GM23338 (cell line): ENCODE results near the gene NID2. TPM values are rescaled to one million over a fixed set of nuclear protein-coding genes. Genes with fewer than 3 reads are reported as not detected.
A peak's percentile ranks its signal among the peaks of the same experiment; 100 is the strongest.

Experiments
- ATAC-seq: fragments of 200-7000 bp; cut with Tn5 transposase; 3 replicates; pipeline ENCODE4 v1.9.1; 2020
- DNase-seq: peaks from one replicate; pipeline ENCODE4 v3.0.0-alpha.2; 2015; ENCODE audit warnings: low spot score
- H2AFZ ChIP-seq: fragments of 200-600 bp; sonication (generic); 2 replicates; pipeline ENCODE4 v1.8.0; 2016; ENCODE audit warnings: antibody characterized with exemption, mild to moderate bottlenecking, moderate library complexity
- H3F3A ChIP-seq: fragments of 200-600 bp; sonication (generic); replicated peaks from 2 replicates; pipeline ENCODE4 v1.8.0; 2017; ENCODE audit warnings: antibody characterized with exemption, mixed run types, low read depth
- H3K27ac ChIP-seq: fragments of 200-600 bp; sonication (generic); 2 replicates; pipeline ENCODE4 v1.6.1; 2016; ENCODE audit warnings: low read depth
- H3K27me3 ChIP-seq: fragments of 200-600 bp; sonication (generic); 2 replicates; pipeline ENCODE4 v1.8.0; 2016; ENCODE audit warnings: mild to moderate bottlenecking, mixed run types, moderate library complexity; ENCODE audit not compliant: insufficient read depth
- H3K36me3 ChIP-seq: fragments of 200-600 bp; sonication (generic); 2 replicates; pipeline ENCODE4 v1.8.0; 2016; ENCODE audit warnings: mild to moderate bottlenecking; ENCODE audit not compliant: insufficient read depth
- H3K4me1 ChIP-seq: fragments of 200-600 bp; sonication (generic); 2 replicates; pipeline ENCODE4 v1.8.0; 2016; ENCODE audit warnings: mild to moderate bottlenecking, moderate library complexity; ENCODE audit not compliant: insufficient read depth
- H3K4me2 ChIP-seq: fragments of 200-600 bp; sonication (generic); 2 replicates; pipeline ENCODE4 v1.7.1; 2017; ENCODE audit warnings: mixed run types
- H3K4me3 ChIP-seq: fragments of 200-600 bp; sonication (generic); 2 replicates; pipeline ENCODE4 v1.6.1; 2016; ENCODE audit warnings: mixed run types
- H3K79me2 ChIP-seq: fragments of 200-600 bp; sonication (generic); replicated peaks from 2 replicates; pipeline ENCODE4 v1.8.0; 2017; ENCODE audit warnings: mild to moderate bottlenecking; ENCODE audit not compliant: insufficient read depth
- H3K9me2 ChIP-seq: fragments of 200-600 bp; sonication (generic); 2 replicates; pipeline ENCODE4 v1.8.0; 2017; ENCODE audit not compliant: insufficient read depth
- H4K20me1 ChIP-seq: fragments of 200-600 bp; sonication (generic); replicated peaks from 2 replicates; pipeline ENCODE4 v1.8.0; 2017; ENCODE audit warnings: mild to moderate bottlenecking; ENCODE audit not compliant: insufficient read depth
- H3K27ac Mint-ChIP-seq: 2 replicates; pipeline ENCODE4 v1.8.0; 2020; ENCODE audit warnings: inconsistent platforms, mild to moderate bottlenecking, moderate library complexity, mixed read lengths
- H3K27me3 Mint-ChIP-seq: 3 replicates; pipeline ENCODE4 v1.8.0; 2022; ENCODE audit warnings: low read depth, mild to moderate bottlenecking, moderate library complexity, mixed read lengths, inconsistent platforms; ENCODE audit not compliant: insufficient read depth, poor library complexity
- H3K36me3 Mint-ChIP-seq: 3 replicates; pipeline ENCODE4 v1.8.0; 2021; ENCODE audit warnings: low read depth, mild to moderate bottlenecking, inconsistent platforms, moderate library complexity, mixed read lengths
- H3K4me1 Mint-ChIP-seq: 3 replicates; pipeline ENCODE4 v1.8.0; 2020; ENCODE audit warnings: mild to moderate bottlenecking, inconsistent platforms, mixed read lengths
- H3K4me3 Mint-ChIP-seq: 3 replicates; pipeline ENCODE4 v1.8.0; 2021; ENCODE audit warnings: moderate library complexity, mild to moderate bottlenecking, inconsistent platforms, mixed read lengths
- H3K9me3 Mint-ChIP-seq: 3 replicates; pipeline ENCODE4 v1.8.0; 2020; ENCODE audit warnings: moderate library complexity, mild to moderate bottlenecking, inconsistent platforms, mixed read lengths
- EZH2 ChIP-seq: fragments of 200-600 bp; sonication (generic); IDR thresholded peaks from one replicate; pipeline ENCODE4 v1.8.0; 2017; ENCODE audit warnings: antibody characterized with exemption, mild to moderate bottlenecking, low read depth; ENCODE audit not compliant: unreplicated experiment
- EZH2phosphoT487 ChIP-seq: fragments of 200-600 bp; sonication (generic); IDR thresholded peaks from one replicate; pipeline ENCODE4 v1.8.1; 2018; ENCODE audit warnings: antibody characterized with exemption; ENCODE audit not compliant: unreplicated experiment
- JUNB ChIP-seq: IDR thresholded peaks from one replicate; pipeline ENCODE4 v1.6.1; 2016; ENCODE audit warnings: antibody characterized with exemption; ENCODE audit not compliant: unreplicated experiment
- NANOG ChIP-seq: IDR thresholded peaks from 2 replicates; pipeline ENCODE4 v1.6.1; 2016; ENCODE audit warnings: antibody characterized with exemption, borderline replicate concordance
- POLR2AphosphoS5 ChIP-seq: IDR thresholded peaks from 2 replicates; pipeline ENCODE4 v1.6.1; 2016; ENCODE audit warnings: antibody characterized with exemption, low read depth
- STAT1 ChIP-seq: IDR thresholded peaks from one replicate; pipeline ENCODE4 v1.6.1; 2016; ENCODE audit warnings: antibody characterized with exemption; ENCODE audit not compliant: unreplicated experiment
- ZNF114 ChIP-seq: fragments of 250-450 bp; sonication (Bioruptor Pico); IDR thresholded peaks from 2 replicates; pipeline ENCODE4 v1.5.0; 2020; ENCODE audit warnings: mild to moderate bottlenecking, moderate library complexity
- ZNF331 ChIP-seq: fragments of 250-450 bp; sonication (Bioruptor Pico); IDR thresholded peaks from 2 replicates; pipeline ENCODE4 v1.5.0; 2020; ENCODE audit warnings: low read depth, mild to moderate bottlenecking, moderate library complexity
- polyA plus RNA-seq: library from polyadenylated mRNA; unstranded; fragments of >200 nt; fragmentation: Nextera tagmentation; extraction: Ambion mirVana; gene quantifications from 2 replicates; pipeline ENCODE4 v1.2.1, GENCODE V29; 2016
- total RNA-seq: library from RNA; depleted of rRNA; stranded (reverse); fragments of >200 nt; shearing (Covaris generic); gene quantifications from 2 replicates; pipeline ENCODE4 v1.2.3, GENCODE V29; 2014
- TF ChIP-seq, protein P1 (sequence below): IDR thresholded peaks from 2 replicates; pipeline ENCODE4 v1.6.1; 2016; ENCODE audit warnings: antibody characterized with exemption
- TF ChIP-seq, protein P2 (sequence below): fragments of 250-450 bp; sonication (Bioruptor Pico); IDR thresholded peaks from 2 replicates; pipeline ENCODE4 v1.5.0; 2020; ENCODE audit warnings: mild to moderate bottlenecking, moderate library complexity
- TF ChIP-seq, protein P3 (sequence below), 2 experiments: fragments of 200-600 bp in 1 of 2; sonication (generic) in 1 of 2; conservative IDR thresholded peaks; 2 replicates each; pipeline versions ENCODE4 v1.5.1 to v1.6.1; 2016 to 2017; ENCODE audit warnings: antibody characterized with exemption in 2 of 2, low read depth in 2 of 2, mild to moderate bottlenecking in 2 of 2, moderate library complexity in 1 of 2
- TF ChIP-seq, protein P4 (sequence below): IDR thresholded peaks from one replicate; pipeline ENCODE4 v1.6.1; 2018; ENCODE audit warnings: antibody characterized with exemption; ENCODE audit not compliant: unreplicated experiment

Gene NID2
- total and polyA plus RNA-seq, 2 experiments from 2014 or later: 4.3 to 10.4 TPM

DNA sequence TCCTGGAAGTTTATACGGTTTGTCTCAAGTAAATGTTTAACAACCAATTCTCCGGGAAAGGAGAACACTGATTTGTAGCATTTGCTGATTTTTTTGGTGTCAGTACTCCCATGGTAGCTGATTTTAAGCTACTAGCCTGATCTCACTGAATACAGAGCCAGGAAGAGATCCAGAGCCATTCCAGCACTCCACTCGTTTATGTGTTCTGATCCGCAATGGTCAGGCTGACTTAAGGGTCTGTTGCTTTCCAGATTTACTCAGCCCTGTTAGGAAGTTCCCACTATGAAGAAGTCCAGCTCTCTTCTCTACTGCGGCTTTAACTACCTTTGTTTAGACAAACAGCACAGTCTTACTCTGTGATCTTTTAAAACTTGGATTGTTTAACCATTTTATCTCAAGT, 38.0 kb upstream of the NID2 start:
- TF ChIP-seq, protein P1, sequence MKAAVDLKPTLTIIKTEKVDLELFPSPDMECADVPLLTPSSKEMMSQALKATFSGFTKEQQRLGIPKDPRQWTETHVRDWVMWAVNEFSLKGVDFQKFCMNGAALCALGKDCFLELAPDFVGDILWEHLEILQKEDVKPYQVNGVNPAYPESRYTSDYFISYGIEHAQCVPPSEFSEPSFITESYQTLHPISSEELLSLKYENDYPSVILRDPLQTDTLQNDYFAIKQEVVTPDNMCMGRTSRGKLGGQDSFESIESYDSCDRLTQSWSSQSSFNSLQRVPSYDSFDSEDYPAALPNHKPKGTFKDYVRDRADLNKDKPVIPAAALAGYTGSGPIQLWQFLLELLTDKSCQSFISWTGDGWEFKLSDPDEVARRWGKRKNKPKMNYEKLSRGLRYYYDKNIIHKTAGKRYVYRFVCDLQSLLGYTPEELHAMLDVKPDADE: no peak
- TF ChIP-seq NANOG (no peak), STAT1 (no peak), POLR2AphosphoS5 (no peak), EZH2 (no peak), ZNF114 (no peak), JUNB (no peak), EZH2phosphoT487 (no peak), ZNF331 (CRISPR knock-in tag) (no peak)
- TF ChIP-seq, protein P2, sequence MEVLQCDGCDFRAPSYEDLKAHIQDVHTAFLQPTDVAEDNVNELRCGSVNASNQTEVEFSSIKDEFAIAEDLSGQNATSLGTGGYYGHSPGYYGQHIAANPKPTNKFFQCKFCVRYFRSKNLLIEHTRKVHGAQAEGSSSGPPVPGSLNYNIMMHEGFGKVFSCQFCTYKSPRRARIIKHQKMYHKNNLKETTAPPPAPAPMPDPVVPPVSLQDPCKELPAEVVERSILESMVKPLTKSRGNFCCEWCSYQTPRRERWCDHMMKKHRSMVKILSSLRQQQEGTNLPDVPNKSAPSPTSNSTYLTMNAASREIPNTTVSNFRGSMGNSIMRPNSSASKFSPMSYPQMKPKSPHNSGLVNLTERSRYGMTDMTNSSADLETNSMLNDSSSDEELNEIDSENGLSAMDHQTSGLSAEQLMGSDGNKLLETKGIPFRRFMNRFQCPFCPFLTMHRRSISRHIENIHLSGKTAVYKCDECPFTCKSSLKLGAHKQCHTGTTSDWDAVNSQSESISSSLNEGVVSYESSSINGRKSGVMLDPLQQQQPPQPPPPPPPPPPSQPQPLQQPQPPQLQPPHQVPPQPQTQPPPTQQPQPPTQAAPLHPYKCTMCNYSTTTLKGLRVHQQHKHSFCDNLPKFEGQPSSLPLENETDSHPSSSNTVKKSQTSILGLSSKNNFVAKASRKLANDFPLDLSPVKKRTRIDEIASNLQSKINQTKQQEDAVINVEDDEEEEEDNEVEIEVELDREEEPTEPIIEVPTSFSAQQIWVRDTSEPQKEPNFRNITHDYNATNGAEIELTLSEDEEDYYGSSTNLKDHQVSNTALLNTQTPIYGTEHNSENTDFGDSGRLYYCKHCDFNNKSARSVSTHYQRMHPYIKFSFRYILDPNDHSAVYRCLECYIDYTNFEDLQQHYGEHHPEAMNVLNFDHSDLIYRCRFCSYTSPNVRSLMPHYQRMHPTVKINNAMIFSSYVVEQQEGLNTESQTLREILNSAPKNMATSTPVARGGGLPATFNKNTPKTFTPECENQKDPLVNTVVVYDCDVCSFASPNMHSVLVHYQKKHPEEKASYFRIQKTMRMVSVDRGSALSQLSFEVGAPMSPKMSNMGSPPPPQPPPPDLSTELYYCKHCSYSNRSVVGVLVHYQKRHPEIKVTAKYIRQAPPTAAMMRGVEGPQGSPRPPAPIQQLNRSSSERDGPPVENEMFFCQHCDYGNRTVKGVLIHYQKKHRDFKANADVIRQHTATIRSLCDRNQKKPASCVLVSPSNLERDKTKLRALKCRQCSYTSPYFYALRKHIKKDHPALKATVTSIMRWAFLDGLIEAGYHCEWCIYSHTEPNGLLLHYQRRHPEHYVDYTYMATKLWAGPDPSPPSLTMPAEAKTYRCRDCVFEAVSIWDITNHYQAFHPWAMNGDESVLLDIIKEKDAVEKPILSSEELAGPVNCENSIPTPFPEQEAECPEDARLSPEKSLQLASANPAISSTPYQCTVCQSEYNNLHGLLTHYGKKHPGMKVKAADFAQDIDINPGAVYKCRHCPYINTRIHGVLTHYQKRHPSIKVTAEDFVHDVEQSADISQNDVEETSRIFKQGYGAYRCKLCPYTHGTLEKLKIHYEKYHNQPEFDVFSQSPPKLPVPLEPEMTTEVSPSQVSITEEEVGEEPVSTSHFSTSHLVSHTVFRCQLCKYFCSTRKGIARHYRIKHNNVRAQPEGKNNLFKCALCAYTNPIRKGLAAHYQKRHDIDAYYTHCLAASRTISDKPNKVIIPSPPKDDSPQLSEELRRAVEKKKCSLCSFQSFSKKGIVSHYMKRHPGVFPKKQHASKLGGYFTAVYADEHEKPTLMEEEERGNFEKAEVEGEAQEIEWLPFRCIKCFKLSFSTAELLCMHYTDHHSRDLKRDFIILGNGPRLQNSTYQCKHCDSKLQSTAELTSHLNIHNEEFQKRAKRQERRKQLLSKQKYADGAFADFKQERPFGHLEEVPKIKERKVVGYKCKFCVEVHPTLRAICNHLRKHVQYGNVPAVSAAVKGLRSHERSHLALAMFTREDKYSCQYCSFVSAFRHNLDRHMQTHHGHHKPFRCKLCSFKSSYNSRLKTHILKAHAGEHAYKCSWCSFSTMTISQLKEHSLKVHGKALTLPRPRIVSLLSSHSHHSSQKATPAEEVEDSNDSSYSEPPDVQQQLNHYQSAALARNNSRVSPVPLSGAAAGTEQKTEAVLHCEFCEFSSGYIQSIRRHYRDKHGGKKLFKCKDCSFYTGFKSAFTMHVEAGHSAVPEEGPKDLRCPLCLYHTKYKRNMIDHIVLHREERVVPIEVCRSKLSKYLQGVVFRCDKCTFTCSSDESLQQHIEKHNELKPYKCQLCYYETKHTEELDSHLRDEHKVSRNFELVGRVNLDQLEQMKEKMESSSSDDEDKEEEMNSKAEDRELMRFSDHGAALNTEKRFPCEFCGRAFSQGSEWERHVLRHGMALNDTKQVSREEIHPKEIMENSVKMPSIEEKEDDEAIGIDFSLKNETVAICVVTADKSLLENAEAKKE (CRISPR knock-in tag): no peak
- TF ChIP-seq, protein P3, sequence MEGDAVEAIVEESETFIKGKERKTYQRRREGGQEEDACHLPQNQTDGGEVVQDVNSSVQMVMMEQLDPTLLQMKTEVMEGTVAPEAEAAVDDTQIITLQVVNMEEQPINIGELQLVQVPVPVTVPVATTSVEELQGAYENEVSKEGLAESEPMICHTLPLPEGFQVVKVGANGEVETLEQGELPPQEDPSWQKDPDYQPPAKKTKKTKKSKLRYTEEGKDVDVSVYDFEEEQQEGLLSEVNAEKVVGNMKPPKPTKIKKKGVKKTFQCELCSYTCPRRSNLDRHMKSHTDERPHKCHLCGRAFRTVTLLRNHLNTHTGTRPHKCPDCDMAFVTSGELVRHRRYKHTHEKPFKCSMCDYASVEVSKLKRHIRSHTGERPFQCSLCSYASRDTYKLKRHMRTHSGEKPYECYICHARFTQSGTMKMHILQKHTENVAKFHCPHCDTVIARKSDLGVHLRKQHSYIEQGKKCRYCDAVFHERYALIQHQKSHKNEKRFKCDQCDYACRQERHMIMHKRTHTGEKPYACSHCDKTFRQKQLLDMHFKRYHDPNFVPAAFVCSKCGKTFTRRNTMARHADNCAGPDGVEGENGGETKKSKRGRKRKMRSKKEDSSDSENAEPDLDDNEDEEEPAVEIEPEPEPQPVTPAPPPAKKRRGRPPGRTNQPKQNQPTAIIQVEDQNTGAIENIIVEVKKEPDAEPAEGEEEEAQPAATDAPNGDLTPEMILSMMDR (conservative IDR thresholded peaks at IDR 0.05; ENCODE audit: low read depth in 2 of 2): no peak
- TF ChIP-seq, protein P4, sequence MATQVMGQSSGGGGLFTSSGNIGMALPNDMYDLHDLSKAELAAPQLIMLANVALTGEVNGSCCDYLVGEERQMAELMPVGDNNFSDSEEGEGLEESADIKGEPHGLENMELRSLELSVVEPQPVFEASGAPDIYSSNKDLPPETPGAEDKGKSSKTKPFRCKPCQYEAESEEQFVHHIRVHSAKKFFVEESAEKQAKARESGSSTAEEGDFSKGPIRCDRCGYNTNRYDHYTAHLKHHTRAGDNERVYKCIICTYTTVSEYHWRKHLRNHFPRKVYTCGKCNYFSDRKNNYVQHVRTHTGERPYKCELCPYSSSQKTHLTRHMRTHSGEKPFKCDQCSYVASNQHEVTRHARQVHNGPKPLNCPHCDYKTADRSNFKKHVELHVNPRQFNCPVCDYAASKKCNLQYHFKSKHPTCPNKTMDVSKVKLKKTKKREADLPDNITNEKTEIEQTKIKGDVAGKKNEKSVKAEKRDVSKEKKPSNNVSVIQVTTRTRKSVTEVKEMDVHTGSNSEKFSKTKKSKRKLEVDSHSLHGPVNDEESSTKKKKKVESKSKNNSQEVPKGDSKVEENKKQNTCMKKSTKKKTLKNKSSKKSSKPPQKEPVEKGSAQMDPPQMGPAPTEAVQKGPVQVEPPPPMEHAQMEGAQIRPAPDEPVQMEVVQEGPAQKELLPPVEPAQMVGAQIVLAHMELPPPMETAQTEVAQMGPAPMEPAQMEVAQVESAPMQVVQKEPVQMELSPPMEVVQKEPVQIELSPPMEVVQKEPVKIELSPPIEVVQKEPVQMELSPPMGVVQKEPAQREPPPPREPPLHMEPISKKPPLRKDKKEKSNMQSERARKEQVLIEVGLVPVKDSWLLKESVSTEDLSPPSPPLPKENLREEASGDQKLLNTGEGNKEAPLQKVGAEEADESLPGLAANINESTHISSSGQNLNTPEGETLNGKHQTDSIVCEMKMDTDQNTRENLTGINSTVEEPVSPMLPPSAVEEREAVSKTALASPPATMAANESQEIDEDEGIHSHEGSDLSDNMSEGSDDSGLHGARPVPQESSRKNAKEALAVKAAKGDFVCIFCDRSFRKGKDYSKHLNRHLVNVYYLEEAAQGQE: no peak
- H3K27ac ChIP-seq: no peak overlapping the region
- H3K9me2 ChIP-seq: 0 out of 2 replicates have a peak, but pooled peaks cover 6% of the 10 kb centered on the region
- no peaks in the 10 kb centered on the region for H3K4me1 ChIP-seq
- no peaks in the 10 kb centered on the region for H3K79me2 ChIP-seq
- Mint-ChIP-seq H3K9me3 (no peaks in the 10 kb centered on the region), H3K27ac (no peak overlapping the region), H3K4me3 (no peak overlapping the region), H3K36me3 (no peaks in the 10 kb centered on the region), H3K4me1 (no peaks in the 10 kb centered on the region), H3K27me3 (no peaks in the 10 kb centered on the region)
- peak overlapping the region; percentile 77 for H2AFZ ChIP-seq
- no peaks in the 10 kb centered on the region for H3F3A ChIP-seq
- no peak overlapping the region for H3K4me3 ChIP-seq
- DNase-seq: no peak
- H3K36me3 ChIP-seq: no peaks in the 10 kb centered on the region
- ATAC-seq: no peak
- no peak overlapping the region for H3K4me2 ChIP-seq
- no peaks in the 10 kb centered on the region for H4K20me1 ChIP-seq
- H3K27me3 ChIP-seq: no peaks in the 10 kb centered on the region
